Measurements from ENCODE around the gene GAL3ST1.
"Not testable (repeated sequence)": the region's sequence is repeated elsewhere in the genome, so short reads cannot be mapped to it uniquely, and the experiment has no call there.

- TF ChIP-seq CTCF (optimal IDR thresholded peaks at IDR 0.05 in 1 of 3, IDR thresholded peaks at IDR 0.05 in 1 of 3, conservative IDR thresholded peaks at IDR 0.05 in 1 of 3; ENCODE audit: extremely low read depth in 1 of 3, insufficient read depth in 2 of 3, low read length in 3 of 3); EZH2 (IDR thresholded peaks at IDR 0.05; ENCODE audit: low read length): not testable (repeated sequence)
Measured at GRCh38 chr22:30619909-30620308, 45.4 kb upstream of the GAL3ST1 start.

All from keratinocyte (primary cell).